Left kidney (tissue), 2 donors: ENCODE data around the gene RIPPLY2. TPM values are rescaled to one million over a fixed set of nuclear protein-coding genes. Genes with fewer than 3 reads are reported as not detected.
"Not testable (repeated sequence)": the region's sequence is repeated elsewhere in the genome, so short reads cannot be mapped to it uniquely, and the experiment has no call there.

Source experiments
- DNase-seq: peaks from one replicate; pipeline ENCODE4 v3.0.0-alpha.2; 2013
- polyA plus RNA-seq: library from polyadenylated mRNA; unstranded; fragments of 120-200 nt; gene quantifications from one replicate; pipeline ENCODE4 v1.2.1, GENCODE V29; 2013; ENCODE audit not compliant: insufficient read length

The RIPPLY2 gene
- polyA plus RNA-seq, 1 donor, result not detected

DNA sequence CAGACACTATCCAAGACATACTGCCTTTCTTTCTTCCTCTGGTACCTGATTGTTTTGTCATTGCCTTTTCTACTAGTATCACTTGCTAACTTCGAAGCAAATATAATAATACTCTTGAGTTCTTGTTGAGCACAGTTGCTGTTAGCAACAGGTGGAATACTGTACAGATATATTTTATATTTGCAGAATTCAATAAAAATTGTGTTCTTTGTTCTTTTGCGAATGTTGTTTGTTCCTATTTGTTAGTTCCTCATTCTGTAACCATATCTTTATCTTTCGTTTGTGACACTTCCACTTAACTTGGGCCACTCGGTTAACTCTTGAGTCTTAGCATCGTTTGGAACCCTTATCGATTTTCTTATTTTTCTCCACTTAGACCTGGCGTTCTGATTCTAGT, 7.2 kb downstream of the RIPPLY2 start:
- DNase-seq, result no peak

DNA sequence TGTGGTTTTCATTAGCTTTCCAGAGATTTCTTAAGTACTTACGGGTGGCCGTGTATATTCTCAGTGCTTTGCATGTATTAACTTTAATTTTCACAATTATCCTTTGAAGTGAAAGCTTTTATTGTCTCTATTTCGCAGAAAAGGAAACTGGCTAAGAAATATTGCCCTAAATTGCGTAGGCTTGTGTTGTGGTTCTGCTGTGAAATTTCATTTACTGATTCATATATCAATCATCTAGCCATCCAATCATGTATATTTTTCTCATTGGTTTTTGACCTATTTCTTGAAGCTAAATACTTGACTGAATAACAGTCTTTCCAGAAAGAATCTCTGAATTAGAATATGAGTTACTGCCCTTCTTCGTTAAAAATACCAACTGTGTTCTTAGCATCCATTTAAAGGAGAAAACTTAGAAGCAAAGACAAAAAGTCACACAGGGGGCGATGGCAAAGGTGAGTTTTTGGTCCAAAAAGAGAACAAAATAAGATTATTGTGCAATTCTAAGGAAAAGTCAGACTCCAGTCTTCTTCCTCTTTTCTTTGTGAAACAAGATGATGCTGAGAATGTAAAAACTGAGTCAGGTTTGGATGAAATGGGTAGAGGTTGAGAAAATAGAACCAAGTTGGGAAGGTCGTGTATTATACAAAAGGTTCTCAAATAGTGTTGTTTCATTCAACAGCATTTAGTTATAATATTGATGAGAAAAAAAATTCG, 7.8 kb downstream of the RIPPLY2 start:
- no peak for DNase-seq

GRCh38 chr6:83862776-83863471, 9.8 kb downstream of the RIPPLY2 start:
- no peak for DNase-seq

GRCh38 chr6:83867043-83867442, 13.9 kb downstream of the RIPPLY2 start:
- DNase-seq, result no peak

DNA sequence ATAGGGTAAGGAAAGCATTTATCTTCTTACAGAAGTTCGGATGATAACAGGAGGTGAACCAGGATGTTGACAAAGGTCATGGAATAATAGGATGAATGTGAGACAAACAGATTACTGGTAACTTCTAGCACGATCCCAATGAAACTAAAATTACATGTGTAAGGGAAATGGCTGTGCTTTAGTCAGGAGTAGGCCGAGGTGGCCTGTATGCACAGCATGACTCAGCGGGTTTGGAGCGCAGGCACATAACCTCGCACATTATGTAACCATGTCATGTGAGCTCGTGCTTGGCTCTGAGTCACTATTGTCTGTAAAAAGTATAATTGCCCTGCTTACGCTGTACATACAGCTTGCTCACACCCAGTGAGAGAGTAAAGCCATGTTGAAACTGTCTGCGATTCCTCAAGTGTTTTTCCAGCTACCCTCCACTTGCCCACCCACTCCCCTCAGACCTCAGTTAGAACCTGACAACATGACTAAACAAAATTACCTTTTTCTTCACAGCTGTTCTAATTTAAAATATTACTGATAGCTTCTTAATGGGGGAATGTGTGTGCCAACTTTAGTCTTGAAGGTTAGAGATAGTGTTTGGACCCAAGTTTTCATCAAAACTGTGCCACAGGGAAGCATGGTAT, 14.5 kb downstream of the RIPPLY2 start:
- DNase-seq, result no peak

GRCh38 chr6:83868639-83869038, 15.5 kb downstream of the RIPPLY2 start:
- DNase-seq, result no peak

DNA sequence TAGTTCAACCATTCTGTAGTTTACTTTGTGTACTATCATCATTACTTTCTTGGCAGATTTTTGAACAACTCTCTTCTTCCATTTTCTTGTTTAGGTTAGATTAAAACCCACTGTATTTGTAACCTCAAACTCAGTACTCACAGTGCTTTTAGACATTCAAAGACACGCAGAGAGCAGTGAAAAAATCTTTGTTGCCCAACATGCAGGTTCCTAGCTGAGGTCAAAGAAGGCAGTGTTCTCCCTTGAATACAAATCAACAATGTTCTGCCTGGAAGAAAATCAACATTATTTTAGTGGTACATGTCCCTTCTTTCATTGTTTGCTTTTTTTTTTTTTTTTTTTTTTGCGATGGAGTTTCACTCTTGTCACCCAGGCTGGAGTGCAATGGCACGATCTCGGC, 17.5 kb downstream of the RIPPLY2 start:
- DNase-seq, result no peak

DNA sequence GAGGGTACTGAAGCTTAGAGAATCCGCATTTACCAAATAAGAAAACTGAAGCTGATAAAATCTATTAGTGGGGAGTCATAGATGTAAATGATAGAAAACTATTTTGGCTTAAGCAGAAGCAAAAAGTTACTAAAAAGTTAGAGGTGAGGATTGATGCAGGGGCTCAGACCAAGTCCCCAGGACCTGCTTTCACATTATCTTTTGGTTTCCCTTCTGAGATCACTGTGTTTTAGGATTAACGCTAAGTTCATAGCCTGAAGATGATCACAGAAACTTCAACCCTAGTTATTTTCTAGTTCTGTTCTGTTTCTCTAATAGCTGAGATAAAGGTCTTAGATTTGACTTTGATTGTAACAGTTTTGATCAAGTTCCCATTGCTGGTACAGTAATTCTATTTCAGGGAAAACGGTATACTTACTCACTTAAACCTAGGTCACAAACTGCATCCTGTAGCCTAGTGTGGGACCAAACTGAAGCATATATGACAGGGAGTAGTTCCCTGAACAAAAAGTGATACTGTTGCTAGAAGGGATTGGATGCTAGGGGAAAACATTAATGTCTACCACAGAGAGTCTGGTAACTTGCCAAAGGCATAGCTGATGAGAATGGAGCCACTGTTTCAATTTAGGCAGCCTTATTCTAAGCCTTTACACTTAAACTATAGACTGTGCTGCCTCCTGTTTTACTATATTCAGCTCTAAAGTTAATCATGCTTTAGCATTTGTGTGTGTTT, 19.4 kb downstream of the RIPPLY2 start:
- no peak for DNase-seq

DNA sequence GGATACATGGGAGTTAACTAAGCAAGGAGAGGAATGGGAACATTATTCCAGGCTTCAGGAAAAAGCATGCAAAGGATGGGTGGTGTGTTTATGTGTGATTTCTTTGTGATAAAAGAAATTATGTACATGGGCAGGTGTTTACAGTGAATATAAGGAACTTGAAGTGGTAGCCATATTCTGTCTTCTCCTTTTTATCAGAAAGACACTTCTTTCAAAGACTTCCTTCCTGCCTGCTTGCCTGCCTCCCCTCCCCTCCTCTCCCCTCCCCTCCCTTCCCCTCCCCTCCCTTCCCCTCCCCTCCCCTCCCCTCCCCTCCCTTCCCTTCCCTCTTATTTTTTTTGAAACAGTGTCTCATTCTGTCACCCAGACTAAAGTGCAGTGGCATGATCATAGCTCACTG, 20.7 kb downstream of the RIPPLY2 start:
- DNase-seq, result no peak

GRCh38 chr6:83875843-83876242, 22.7 kb downstream of the RIPPLY2 start:
- DNase-seq, result no peak

GRCh38 chr6:83878902-83879644, 25.9 kb downstream of the RIPPLY2 start:
- DNase-seq, result no peak

DNA sequence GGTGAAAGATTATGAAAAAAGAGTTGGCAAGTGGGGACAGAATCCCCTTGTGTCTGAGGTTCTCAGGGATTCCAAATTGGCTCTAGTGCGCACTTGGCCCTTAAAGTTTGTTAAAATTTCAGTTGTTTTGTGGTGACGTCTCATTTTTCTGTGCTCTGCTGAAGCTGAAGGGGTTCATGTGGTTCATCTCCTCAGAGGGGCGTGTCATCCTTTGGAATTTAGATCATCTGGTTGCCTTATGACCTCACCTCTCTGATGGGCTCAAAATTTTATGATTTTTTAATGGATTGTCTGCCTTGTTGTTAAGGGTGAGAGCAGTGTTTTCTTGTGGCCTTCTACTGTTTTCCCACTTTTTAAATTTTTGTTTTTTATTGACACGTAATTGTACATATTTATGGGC, 26.6 kb downstream of the RIPPLY2 start:
- DNase-seq, result no peak

DNA sequence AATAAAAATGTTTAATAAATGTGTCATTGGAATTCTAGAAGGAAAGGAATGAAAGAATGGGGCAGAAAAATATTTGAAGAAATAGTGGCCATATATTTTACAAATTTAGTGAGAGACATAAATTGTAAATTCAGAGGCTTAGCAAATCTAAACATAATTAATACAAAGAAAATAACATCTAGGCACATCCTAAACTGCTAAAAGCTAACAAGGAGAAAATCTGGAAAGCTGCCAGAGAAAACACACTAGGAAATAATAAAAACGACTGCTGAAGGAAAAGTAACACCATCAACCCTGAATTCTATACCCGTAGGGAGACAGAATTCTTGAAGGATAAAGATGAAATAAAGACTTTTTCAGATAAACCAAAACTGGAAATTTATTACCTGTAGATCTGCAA, 30.1 kb downstream of the RIPPLY2 start:
- DNase-seq, result no peak

DNA sequence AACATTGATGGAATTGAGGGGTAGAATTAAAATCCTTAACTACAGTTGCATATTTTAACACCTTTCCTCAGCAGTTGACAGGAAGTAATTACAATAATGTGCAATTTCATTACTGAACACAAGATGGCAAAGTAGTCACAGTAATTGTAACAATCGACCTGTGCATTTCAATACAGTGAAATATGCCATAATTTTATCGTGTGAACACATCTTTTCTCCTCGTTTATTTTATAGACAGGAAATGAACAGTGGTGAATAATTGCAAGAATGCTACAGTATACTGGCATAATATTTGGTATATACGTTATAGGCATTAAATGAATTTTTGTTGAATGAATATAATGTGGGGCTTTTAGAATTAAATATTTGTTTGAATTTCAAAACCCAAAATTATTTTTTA, 31.4 kb downstream of the RIPPLY2 start:
- DNase-seq, result peak; percentile 30

GRCh38 chr6:83885984-83886383, 32.8 kb downstream of the RIPPLY2 start:
- no peak for DNase-seq

DNA sequence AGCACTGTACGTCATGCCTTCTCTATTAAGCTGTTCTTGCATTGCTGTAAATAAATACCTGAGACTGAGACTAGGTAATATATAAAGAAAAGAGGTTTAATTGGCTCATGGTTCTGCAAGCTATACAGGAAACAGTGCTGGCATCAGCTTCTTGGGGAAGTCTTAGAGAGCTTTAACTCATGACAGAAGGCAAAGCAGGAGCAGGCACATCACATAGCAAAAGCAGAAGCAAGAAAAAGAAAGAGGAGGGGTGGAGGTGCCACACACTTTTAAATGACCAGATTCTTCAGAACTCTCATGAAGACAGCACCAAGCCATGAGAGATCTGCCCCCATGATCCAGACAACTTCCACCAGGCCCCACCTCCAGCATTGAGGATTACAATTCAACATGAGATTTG, 36.5 kb downstream of the RIPPLY2 start:
- DNase-seq, result no peak

DNA sequence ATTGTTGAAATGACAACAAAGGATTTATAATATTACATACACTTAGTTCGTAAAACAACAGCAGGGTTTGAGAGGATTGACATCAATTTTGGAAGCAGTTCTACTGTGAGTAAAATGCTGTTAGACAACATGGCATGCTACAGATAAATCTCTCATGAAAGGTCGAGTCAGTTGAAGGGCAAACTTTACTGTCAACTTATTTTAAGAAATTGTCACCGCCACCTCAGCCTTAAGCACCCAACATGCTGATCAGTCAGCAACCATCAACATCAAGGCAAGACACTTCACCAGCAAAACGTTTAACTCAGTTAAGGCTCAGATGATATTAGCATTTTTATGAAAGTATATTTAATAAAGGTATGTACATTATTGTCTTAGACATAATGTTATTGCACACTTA, 37.4 kb downstream of the RIPPLY2 start:
- DNase-seq, result no peak

GRCh38 chr6:83891586-83891985, 38.4 kb downstream of the RIPPLY2 start:
- no peak for DNase-seq

DNA sequence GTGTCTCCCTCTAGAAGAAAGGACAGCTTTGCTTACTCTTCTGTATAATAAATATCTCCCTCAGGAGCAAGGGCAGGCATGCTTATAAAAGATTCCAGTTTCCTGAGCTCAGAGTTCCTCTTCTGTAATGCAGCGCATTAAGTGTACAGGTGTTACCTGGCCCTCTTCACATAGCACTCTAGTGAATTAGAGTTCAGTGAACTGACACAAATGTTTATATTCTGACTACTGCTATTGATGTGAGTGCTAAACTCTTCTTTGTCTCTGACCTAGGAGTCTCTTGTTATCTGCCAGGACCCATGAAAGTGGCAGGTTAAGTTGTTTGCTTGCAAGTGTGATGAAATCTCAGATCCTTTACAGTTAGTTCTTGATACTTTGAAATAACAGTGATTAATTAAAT, 39.9 kb downstream of the RIPPLY2 start:
- DNase-seq, result no peak

- DNase-seq, result not testable (repeated sequence)
These were observed 43.9 kb downstream of the RIPPLY2 start for GRCh38 chr6:83897094-83897493.

DNA sequence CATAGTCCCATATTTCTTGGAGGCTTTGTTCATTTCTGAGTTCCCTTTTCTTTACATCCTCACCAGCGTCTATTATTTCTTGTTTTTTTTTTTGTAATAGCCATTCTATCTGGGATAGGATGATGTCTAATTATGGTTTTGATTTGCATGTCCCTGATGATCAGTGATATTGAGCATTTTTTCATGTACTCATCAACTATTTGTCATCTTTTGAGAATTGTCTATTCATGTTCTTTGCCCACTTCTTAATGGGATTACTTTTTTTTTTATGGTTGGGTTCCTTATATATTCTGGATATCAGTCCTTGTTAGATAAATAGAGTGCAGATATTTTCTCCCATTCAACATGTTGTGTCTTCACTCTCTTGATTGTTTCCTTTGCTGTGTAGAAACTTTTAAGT, 48.5 kb downstream of the RIPPLY2 start:
- no peak for DNase-seq

DNA sequence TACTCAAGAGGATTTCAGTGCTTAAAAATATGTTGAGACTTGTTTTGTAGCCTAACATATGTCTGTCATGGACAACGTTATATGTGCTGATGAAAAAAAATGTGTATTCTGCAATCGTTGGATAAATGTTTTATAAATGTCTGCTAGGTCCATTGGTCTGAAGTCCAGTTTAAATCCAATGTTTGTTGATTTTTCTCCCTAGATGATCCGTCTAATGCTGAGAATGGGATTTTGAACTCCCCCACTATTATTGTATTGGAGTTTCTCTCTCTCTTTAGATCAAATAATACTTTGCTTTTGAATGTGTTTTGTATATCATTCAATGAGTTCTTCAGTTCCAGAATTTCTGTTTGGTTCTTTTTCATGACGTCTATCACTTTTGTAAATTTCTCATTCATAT, 51.2 kb downstream of the RIPPLY2 start:
- no peak for DNase-seq
